GM12878 (cell line): Measurements from ENCODE around the gene OR6C75.

Experiments used
- CHD2 ChIP-seq: IDR thresholded peaks from 2 replicates; pipeline ENCODE4 v1.6.1; 2011; ENCODE audit warnings: low read depth, low read length, improper control_type of control experiment, borderline replicate concordance
- CTCF ChIP-seq, 3 experiments: IDR thresholded peaks in 2 of 3; conservative IDR thresholded peaks in 1 of 3; 2 replicates each; pipeline ENCODE4 v1.5.1; 2011; ENCODE audit warnings: low read depth in 3 of 3, low read length in 3 of 3, mild to moderate bottlenecking in 3 of 3, control low read depth in 2 of 3, moderate library complexity in 2 of 3, inconsistent platforms in 1 of 3, mixed read lengths in 1 of 3; ENCODE audit not compliant: control insufficient read depth in 2 of 3, insufficient read depth in 1 of 3; ENCODE audit errors: extremely low read depth in 1 of 3
- FOS ChIP-seq: IDR thresholded peaks from 3 replicates; pipeline ENCODE4 v1.6.1; 2011; ENCODE audit warnings: borderline replicate concordance; ENCODE audit not compliant: insufficient read length; ENCODE audit errors: extremely low read depth
- MXI1 ChIP-seq: fragments of 150-350 bp; IDR thresholded peaks from 2 replicates; pipeline ENCODE4 v1.6.1; 2011; ENCODE audit warnings: low read depth, mild to moderate bottlenecking, inconsistent platforms, low read length, improper control_type of control experiment
- SIN3A ChIP-seq: IDR thresholded peaks from 2 replicates; pipeline ENCODE4 v1.6.1; 2012; ENCODE audit warnings: low read depth, low read length, improper control_type of control experiment
- TCF12 ChIP-seq: IDR thresholded peaks from 2 replicates; pipeline ENCODE4 v1.6.1; 2011; ENCODE audit warnings: low read depth, mild to moderate bottlenecking, low read length

- TF ChIP-seq TCF12: no peak
- no peak for TF ChIP-seq MXI1
- TF ChIP-seq CTCF (IDR thresholded peaks at IDR 0.05 in 2 of 3, conservative IDR thresholded peaks at IDR 0.05 in 1 of 3; ENCODE audit: control insufficient read depth in 2 of 3, extremely low read depth in 1 of 3, insufficient read depth in 1 of 3, low read depth in 3 of 3, low read length in 3 of 3): no peak
- no peak for TF ChIP-seq SIN3A
- TF ChIP-seq CHD2: no peak
- no peak for TF ChIP-seq FOS
Measured at GRCh38 chr12:55407866-55408265, 45.1 kb downstream of the OR6C75 start.
